B cell (primary cell): ENCODE data around the gene ADGRL2. TPM values are rescaled to one million over a fixed set of nuclear protein-coding genes. Genes with fewer than 3 reads are reported as not detected.

Experiments used
- ATAC-seq: fragments of 200-7000 bp; cut with Tn5 transposase; one replicate; pipeline ENCODE4 v1.10.0; 2021; ENCODE audit warnings: low read depth, mild to moderate bottlenecking, moderate number of reproducible peaks, moderate library complexity
- CTCF ChIA-PET: fragments of 350-600 bp; sonication (Branson Sonifier 250); formaldehyde crosslinking; loops from one replicate; lab custom pipeline; 2021; ENCODE audit warnings: antibody characterized with exemption, inconsistent platforms; lab: Charles Lee
- POLR2A ChIA-PET: fragments of 350-600 bp; sonication (Branson Sonifier 250); formaldehyde crosslinking; loops from one replicate; lab custom pipeline; 2021; ENCODE audit warnings: antibody characterized with exemption; lab: Charles Lee
- DNase-seq: peaks from one replicate; pipeline ENCODE4 v3.0.0; 2013
- H2AFZ ChIP-seq: 2 replicates; pipeline ENCODE4 v1.6.1; 2012; ENCODE audit warnings: mild to moderate bottlenecking, low read depth, low read length; ENCODE audit not compliant: insufficient read depth, poor library complexity, severe bottlenecking
- H3K27ac ChIP-seq, 2 donors: 1 replicate in 1 of 2; 2 replicates in 1 of 2; pipeline ENCODE4 v1.5.1; 2012 to 2013; ENCODE audit warnings: low read length in 2 of 2, mild to moderate bottlenecking in 2 of 2, moderate library complexity in 1 of 2
- H3K27me3 ChIP-seq, 4 experiments: fragments of 200-600 bp in 1 of 4; sonication (generic) in 1 of 4; replicated peaks in 1 of 4; 1 replicate in 2 of 4; 2 replicates in 2 of 4; pipeline versions ENCODE4 v1.6.1 to v1.7.0; 2013 to 2016; ENCODE audit warnings: low read length in 3 of 4, mild to moderate bottlenecking in 2 of 4, mixed read lengths in 1 of 4, moderate library complexity in 1 of 4; ENCODE audit not compliant: insufficient read depth in 4 of 4, control insufficient read depth in 3 of 4; ENCODE audit errors: control extremely low read depth in 1 of 4
- H3K36me3 ChIP-seq, 2 experiments: replicated peaks in 1 of 2; 1 replicate in 1 of 2; 2 replicates in 1 of 2; pipeline versions ENCODE4 v1.6.1 to v1.7.1; 2013; ENCODE audit warnings: low read length in 1 of 2; ENCODE audit not compliant: insufficient read depth in 2 of 2, control insufficient read depth in 1 of 2; ENCODE audit errors: control extremely low read depth in 1 of 2, extremely low read depth in 1 of 2
- H3K4me1 ChIP-seq, 2 donors: fragments of 200-600 bp in 1 of 2; sonication (generic) in 1 of 2; 1 replicate in 1 of 2; 2 replicates in 1 of 2; pipeline versions ENCODE4 v1.5.1 to v1.6.1; 2013 to 2017; ENCODE audit warnings: low read length in 2 of 2; ENCODE audit not compliant: control insufficient read depth in 2 of 2, insufficient read depth in 2 of 2
- H3K4me2 ChIP-seq: replicated peaks from 2 replicates; pipeline ENCODE3; 2012; ENCODE audit warnings: mild to moderate bottlenecking, low read depth, low read length; ENCODE audit not compliant: poor library complexity, severe bottlenecking
- H3K4me3 ChIP-seq, 5 experiments: fragments of 200-600 bp in 1 of 5; sonication (generic) in 1 of 5; 1 replicate in 3 of 5; 2 replicates in 2 of 5; pipeline versions ENCODE4 v1.5.1 to v1.7.0; 2011 to 2016; ENCODE audit warnings: low read length in 4 of 5, mild to moderate bottlenecking in 4 of 5, low read depth in 2 of 5, control low read depth in 1 of 5, moderate library complexity in 1 of 5; ENCODE audit not compliant: insufficient read depth in 1 of 5; ENCODE audit errors: control extremely low read depth in 1 of 5, extremely low read depth in 1 of 5
- H3K79me2 ChIP-seq: fragments of 200-600 bp; sonication (generic); one replicate; pipeline ENCODE4 v1.6.0; 2016; ENCODE audit warnings: low read length; ENCODE audit not compliant: control insufficient read depth, insufficient read depth
- H3K9ac ChIP-seq: fragments of 200-600 bp; sonication (generic); 2 replicates; pipeline ENCODE4 v1.6.1; 2017; ENCODE audit warnings: mild to moderate bottlenecking, low read length, moderate library complexity
- H3K9me3 ChIP-seq, 3 donors: one replicate each; pipeline versions ENCODE4 v1.6.1 to v1.7.1; 2013; ENCODE audit warnings: low read length in 2 of 3; ENCODE audit not compliant: control insufficient read depth in 2 of 3, insufficient read depth in 1 of 3; ENCODE audit errors: control extremely low read depth in 1 of 3
- H4K20me1 ChIP-seq: 2 replicates; pipeline ENCODE4 v1.6.0; 2012; ENCODE audit warnings: mild to moderate bottlenecking, low read length; ENCODE audit not compliant: insufficient read depth, control insufficient read depth, poor library complexity, severe bottlenecking
- H3K27ac Mint-ChIP-seq: one replicate; pipeline ENCODE4 v1.8.0; 2021; ENCODE audit warnings: mixed read lengths
- H3K27me3 Mint-ChIP-seq: one replicate; pipeline ENCODE4 v1.8.0; 2021; ENCODE audit warnings: mixed read lengths
- H3K4me1 Mint-ChIP-seq: one replicate; pipeline ENCODE4 v1.8.0; 2021; ENCODE audit warnings: mixed read lengths
- H3K4me3 Mint-ChIP-seq: one replicate; pipeline ENCODE4 v1.8.0; 2021; ENCODE audit warnings: mixed read lengths
- H3K9me3 Mint-ChIP-seq: one replicate; pipeline ENCODE4 v1.8.0; 2022; ENCODE audit warnings: mixed read lengths; ENCODE audit not compliant: insufficient read depth
- EZH2 ChIP-seq: IDR thresholded peaks from 2 replicates; pipeline ENCODE4 v1.6.1; 2012; ENCODE audit warnings: borderline replicate concordance, low read depth, mild to moderate bottlenecking, moderate library complexity, low read length; ENCODE audit not compliant: insufficient read depth, poor library complexity, severe bottlenecking
- WGBS: methylation state at CpG from one replicate; pipeline ENCODE4 v1.1.5; 2013; ENCODE audit warnings: missing lambda C conversion rate; ENCODE audit not compliant: insufficient coverage; 5-methylcytosine and 5-hydroxymethylcytosine counted together
- intact Hi-C: fragments of 100-400 bp; cut with micrococcal nuclease; formaldehyde crosslinking; loops from one replicate; pipeline ENCODE4 v1.10.0; 2022
- polyA plus RNA-seq: library from polyadenylated mRNA; depleted of rRNA; stranded (reverse); fragments of >200 nt; gene quantifications from 2 replicates; pipeline ENCODE4 v1.2.3, GENCODE V29; 2012
- total RNA-seq, 2 donors: library from RNA; stranded (reverse); fragments of 120-200 nt in 1 of 2; gene quantifications; 1 replicate in 1 of 2; 2 replicates in 1 of 2; pipeline versions ENCODE4 v1.2.3 to v1.2.4, GENCODE V29; 2013 to 2022
- TF ChIP-seq, protein P1 (sequence below): fragments of 200-600 bp; IDR thresholded peaks from one replicate; pipeline ENCODE4 v1.8.0; 2022; ENCODE audit warnings: antibody characterized with exemption, mild to moderate bottlenecking

The ADGRL2 gene
- total and polyA plus RNA-seq, 2 donors (not counting 1 experiment from before 2014, with no cell fraction given), result not detected

DNA sequence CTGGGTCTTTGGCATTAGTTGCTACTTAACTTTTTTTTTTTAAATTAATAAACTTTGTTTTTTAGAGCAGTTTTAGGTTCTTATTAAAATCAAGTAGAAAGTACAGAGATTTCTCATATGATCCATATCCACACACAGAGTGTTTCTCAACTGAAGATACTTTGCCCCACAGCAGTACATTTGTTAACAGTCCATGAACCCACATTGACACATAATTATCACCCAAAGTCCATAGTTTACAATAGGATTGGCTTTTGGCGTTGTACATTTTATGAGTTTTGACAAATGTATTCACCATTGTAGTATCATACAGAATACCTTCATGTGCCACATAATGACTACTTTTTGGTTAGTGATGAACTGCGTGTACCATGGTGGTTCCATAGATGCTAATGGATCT lies 106.8 kb downstream of the ADGRL2 start:
- H3K4me3 Mint-ChIP-seq, result no peak overlapping the region
- Histone ChIP-seq H3K27ac (no peak overlapping the region), H3K79me2 (no peaks in the 10 kb centered on the region), H3K9ac (no peak overlapping the region), H3K4me2 (no peak overlapping the region), H3K36me3 (no peaks in the 10 kb centered on the region), H2AFZ (no peak overlapping the region), H4K20me1 (no peaks in the 10 kb centered on the region), H3K4me3 (no peak overlapping the region), H3K27me3 (no peaks in the 10 kb centered on the region), H3K9me3 (no peaks in the 10 kb centered on the region), H3K4me1 (no peaks in the 10 kb centered on the region)
- WGBS, result no CpG with 5 or more reads among the region's 2 CpGs
- ChIA-PET CTCF (no interaction called here), POLR2A (no interaction called here)
- TF ChIP-seq, protein P1, sequence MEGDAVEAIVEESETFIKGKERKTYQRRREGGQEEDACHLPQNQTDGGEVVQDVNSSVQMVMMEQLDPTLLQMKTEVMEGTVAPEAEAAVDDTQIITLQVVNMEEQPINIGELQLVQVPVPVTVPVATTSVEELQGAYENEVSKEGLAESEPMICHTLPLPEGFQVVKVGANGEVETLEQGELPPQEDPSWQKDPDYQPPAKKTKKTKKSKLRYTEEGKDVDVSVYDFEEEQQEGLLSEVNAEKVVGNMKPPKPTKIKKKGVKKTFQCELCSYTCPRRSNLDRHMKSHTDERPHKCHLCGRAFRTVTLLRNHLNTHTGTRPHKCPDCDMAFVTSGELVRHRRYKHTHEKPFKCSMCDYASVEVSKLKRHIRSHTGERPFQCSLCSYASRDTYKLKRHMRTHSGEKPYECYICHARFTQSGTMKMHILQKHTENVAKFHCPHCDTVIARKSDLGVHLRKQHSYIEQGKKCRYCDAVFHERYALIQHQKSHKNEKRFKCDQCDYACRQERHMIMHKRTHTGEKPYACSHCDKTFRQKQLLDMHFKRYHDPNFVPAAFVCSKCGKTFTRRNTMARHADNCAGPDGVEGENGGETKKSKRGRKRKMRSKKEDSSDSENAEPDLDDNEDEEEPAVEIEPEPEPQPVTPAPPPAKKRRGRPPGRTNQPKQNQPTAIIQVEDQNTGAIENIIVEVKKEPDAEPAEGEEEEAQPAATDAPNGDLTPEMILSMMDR, result no peak
- TF ChIP-seq EZH2, result no peak
- H3K4me1 Mint-ChIP-seq, result no peaks in the 10 kb centered on the region
- H3K9me3 Mint-ChIP-seq, result no peaks in the 10 kb centered on the region
- DNase-seq, result no peak
- no peak for ATAC-seq
- H3K27me3 Mint-ChIP-seq, result no peaks in the 10 kb centered on the region
- intact Hi-C loops, result no loop called here
- no peak overlapping the region for H3K27ac Mint-ChIP-seq

DNA sequence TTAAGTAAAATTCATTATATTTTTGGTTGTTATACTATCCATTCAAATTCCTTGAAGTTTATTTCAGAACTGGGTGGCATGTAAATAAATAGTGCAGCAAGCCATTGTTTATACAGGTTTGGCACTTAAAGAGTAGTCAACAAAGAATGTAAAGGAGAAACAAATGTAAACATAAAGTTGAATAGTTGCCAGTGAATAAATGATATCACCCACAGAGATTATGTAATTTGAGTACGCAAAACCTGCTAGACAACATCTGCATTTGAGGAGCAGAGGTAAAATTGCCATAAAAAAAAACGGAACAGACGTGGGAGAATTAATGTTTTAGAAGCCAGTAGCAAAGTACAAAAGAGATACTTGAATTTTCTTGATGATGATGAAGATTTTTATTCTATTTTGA lies 111.6 kb downstream of the ADGRL2 start:
- Histone ChIP-seq H3K4me2 (no peak overlapping the region), H3K27ac (no peak overlapping the region), H3K27me3 (no peaks in the 10 kb centered on the region), H3K9ac (no peak overlapping the region), H3K79me2 (no peaks in the 10 kb centered on the region), H3K4me3 (no peak overlapping the region), H3K4me1 (no peaks in the 10 kb centered on the region), H3K9me3 (no peaks in the 10 kb centered on the region), H4K20me1 (no peaks in the 10 kb centered on the region), H3K36me3 (no peaks in the 10 kb centered on the region), H2AFZ (no peak overlapping the region)
- ATAC-seq (no peak), DNase-seq (no peak)
- CTCF ChIA-PET, result no interaction called here
- TF ChIP-seq, protein P1, result no peak
- no peak for TF ChIP-seq EZH2
- Mint-ChIP-seq H3K4me1 (no peaks in the 10 kb centered on the region), H3K4me3 (no peak overlapping the region), H3K27ac (no peak overlapping the region), H3K9me3 (no peaks in the 10 kb centered on the region), H3K27me3 (no peaks in the 10 kb centered on the region)
- 82% methylated on average over 2 of the region's 3 CpGs for WGBS
- POLR2A ChIA-PET, result no interaction called here
- intact Hi-C loops, result no loop called here
